Mononuclear cell (primary cell): Measurements from ENCODE around the gene SHOX. TPM values are rescaled to one million over a fixed set of nuclear protein-coding genes. Genes with fewer than 3 reads are reported as not detected.

Source experiments
- H3K27me3 ChIP-seq: 2 replicates; pipeline ENCODE4 v1.6.0; 2011; ENCODE audit warnings: low read length, control low read depth; ENCODE audit not compliant: insufficient read depth
- H3K4me1 ChIP-seq: 2 replicates; pipeline ENCODE4 v1.5.1; 2011; ENCODE audit warnings: mild to moderate bottlenecking, low read length, control low read depth; ENCODE audit not compliant: insufficient read depth
- H3K4me3 ChIP-seq: 2 replicates; pipeline ENCODE4 v1.5.1; 2011; ENCODE audit warnings: mild to moderate bottlenecking, low read length, moderate library complexity
- H3K9me3 ChIP-seq: 2 replicates; pipeline ENCODE4 v1.5.1; 2011; ENCODE audit warnings: low read depth, mild to moderate bottlenecking, control low read depth, low read length
- total RNA-seq: library from RNA; depleted of rRNA; stranded (reverse); fragments of >200 nt; gene quantifications from one replicate; pipeline ENCODE4 v1.2.3, GENCODE V29; 2012

Gene SHOX
- total RNA-seq, 1 donor: not detected

DNA sequence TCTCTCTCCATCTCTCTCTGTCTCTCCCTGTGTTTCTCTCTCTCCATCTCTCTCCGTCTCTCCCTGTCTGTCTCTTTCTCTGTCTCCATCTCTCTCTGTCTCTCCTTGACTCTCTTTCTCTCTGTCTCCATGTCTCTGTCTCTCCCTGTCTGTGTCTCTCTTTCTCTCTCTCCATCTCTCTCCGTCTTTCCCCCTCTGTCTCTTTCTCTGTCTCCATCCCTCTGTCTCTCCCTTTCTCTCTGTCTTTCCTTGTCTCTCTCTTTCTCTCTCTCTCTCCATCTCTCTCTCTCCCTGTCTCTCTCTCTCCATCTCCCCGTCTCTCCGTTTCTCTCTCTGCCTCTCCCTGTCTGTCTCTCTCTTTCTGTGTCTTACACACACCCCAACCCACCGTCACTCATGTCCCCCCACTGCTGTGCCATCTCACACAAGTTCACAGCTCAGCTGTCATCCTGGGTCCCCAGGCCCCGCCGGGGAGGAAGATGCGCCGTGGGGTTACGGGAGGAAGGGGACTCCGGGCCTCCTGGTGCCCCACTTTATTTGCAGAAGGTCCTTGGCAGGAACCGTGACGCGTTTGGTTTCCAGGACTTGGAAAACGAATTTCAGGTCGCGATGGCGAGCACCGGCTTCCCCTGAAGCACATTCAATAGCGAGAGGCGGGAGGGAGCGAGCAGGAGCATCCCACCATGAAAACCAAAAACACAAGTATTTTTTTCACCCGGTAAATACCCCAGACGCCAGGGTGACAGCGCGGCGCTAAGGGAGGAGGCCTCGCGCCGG is 1.2 kb upstream of the SHOX start:
- H3K27me3 ChIP-seq: peaks cover 53% of the 10 kb centered on the region

GRCh38 chrX:630007-630611 is 482 bp upstream of the SHOX start:
- Histone ChIP-seq H3K4me3 (no peak overlapping the region), H3K9me3 (no peaks in the 10 kb centered on the region), H3K27me3 (peaks cover 60% of the 10 kb centered on the region), H3K4me1 (no peaks in the 10 kb centered on the region)

More for the DNA sequence above, 1.2 kb upstream of the SHOX start:
- H3K4me3 ChIP-seq: no peak overlapping the region
- no peaks in the 10 kb centered on the region for H3K4me1 ChIP-seq
- no peaks in the 10 kb centered on the region for H3K9me3 ChIP-seq

DNA sequence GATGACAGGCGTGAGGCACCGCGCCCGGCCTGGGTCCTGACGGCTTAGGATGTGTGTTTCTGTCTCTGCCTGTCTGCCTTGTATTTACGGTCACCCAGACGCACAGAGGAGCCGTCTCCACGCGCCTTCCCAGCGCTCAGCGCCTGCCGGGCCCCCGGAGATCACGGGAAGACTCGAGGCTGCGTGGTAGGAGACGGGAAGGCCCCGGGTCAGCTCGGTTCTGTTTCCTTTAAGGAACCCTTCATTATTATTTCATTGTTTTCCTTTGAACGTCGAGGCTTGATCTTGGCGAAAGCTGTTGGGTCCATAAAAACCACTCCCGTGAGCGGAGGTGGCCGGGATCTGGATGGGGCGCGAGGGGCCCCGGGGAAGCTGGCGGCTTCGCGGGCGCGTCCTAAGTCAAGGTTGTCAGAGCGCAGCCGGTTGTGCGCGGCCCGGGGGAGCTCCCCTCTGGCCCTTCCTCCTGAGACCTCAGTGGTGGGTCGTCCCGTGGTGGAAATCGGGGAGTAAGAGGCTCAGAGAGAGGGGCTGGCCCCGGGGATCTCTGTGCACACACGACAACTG is 1.3 kb downstream of the SHOX start:
- Histone ChIP-seq H3K4me3 (no peak overlapping the region), H3K4me1 (no peaks in the 10 kb centered on the region), H3K9me3 (no peaks in the 10 kb centered on the region), H3K27me3 (peaks cover 66% of the 10 kb centered on the region)

- H3K9me3 ChIP-seq: no peaks in the 10 kb centered on the region
- H3K4me3 ChIP-seq: no peak overlapping the region
- peaks cover 68% of the 10 kb centered on the region for H3K27me3 ChIP-seq
- no peaks in the 10 kb centered on the region for H3K4me1 ChIP-seq
Measured at GRCh38 chrX:632366-633042, 1.9 kb downstream of the SHOX start.

DNA sequence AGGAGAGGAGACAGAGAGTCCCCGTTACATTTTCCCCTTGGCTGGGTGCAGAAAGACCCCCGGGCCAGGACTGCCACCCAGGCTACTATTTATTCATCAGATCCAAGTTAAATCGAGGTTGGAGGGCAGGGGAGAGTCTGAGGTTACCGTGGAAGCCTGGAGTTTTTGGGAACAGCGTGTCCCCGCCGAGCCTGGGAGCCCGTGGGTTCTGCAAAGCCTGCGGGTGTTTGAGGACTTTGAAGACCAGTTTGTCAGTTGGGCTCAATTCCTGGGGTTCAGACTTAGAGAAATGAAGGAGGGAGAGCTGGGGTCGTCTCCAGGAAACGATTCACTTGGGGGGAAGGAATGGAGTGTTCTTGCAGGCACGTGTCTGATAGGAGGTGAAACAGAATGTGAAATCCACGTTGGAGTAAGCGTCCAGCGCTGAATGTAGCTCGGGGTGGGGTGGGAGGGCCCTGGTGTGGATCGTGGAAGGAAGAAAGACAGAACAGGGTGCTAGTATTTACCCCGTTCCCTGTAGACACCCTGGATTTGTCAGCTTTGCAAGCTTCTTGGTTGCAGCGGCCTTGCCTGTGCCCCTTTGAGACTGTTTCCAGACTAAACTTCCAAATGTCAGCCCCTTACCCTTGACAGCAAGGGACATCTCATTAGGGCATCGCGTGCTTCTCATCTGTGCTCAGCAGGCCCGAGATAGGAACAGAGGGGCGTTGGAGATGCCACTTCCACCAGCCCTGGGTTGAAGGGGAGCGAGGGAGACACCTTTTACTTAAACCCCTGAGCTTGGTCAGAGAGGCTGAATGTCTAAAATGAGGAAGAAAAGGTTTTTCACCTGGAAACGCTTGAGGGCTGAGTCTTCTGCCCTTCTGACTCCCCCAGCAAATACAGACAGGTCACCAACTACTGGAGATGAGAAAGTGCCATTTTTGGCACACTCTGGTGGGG is 2.7 kb downstream of the SHOX start:
- Histone ChIP-seq H3K9me3 (no peaks in the 10 kb centered on the region), H3K27me3 (peaks cover 72% of the 10 kb centered on the region), H3K4me3 (no peak overlapping the region), H3K4me1 (no peaks in the 10 kb centered on the region)

DNA sequence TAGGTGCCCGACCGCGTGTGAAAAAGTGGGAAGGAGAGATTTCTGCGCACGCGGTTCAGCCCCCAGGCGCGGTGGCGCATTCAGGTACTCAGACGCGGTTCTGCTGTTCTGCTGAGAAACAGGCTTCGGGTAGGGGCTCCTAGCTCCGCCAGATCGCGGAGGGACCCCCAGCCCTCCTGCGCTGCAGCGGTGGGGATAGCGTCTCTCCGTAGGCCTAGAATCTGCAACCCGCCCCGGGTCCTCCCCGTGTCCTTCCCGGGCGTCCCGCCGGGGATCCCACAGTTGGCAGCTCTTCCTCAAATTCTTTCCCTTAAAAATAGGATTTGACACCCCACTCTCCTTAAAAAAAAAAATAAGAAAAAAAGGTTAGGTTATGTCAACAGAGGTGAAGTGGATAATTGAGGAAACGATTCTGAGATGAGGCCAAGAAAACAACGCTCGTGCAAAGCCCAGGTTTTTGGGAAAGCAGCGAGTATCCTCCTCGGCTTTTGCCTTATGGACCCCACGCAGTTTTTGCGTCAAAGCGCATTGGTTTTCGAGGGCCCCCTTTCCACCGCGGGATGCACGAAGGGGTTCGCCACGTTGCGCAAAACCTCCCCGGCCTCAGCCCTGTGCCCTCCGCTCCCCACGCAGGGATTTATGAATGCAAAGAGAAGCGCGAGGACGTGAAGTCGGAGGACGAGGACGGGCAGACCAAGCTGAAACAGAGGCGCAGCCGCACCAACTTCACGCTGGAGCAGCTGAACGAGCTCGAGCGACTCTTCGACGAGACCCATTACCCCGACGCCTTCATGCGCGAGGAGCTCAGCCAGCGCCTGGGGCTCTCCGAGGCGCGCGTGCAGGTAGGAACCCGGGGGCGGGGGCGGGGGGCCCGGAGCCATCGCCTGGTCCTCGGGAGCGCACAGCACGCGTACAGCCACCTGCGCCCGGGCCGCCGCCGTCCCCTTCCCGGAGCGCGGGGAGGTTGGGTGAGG is 3.7 kb downstream of the SHOX start:
- Histone ChIP-seq H3K27me3 (peaks cover 73% of the 10 kb centered on the region), H3K4me1 (no peaks in the 10 kb centered on the region), H3K4me3 (no peak overlapping the region), H3K9me3 (no peaks in the 10 kb centered on the region)

GRCh38 chrX:635428-636090 is 5.0 kb downstream of the SHOX start:
- H3K9me3 ChIP-seq: no peaks in the 10 kb centered on the region
- no peak overlapping the region for H3K4me3 ChIP-seq
- peaks cover 65% of the 10 kb centered on the region for H3K27me3 ChIP-seq
- no peaks in the 10 kb centered on the region for H3K4me1 ChIP-seq

GRCh38 chrX:636981-637659 is 6.5 kb downstream of the SHOX start:
- no peak overlapping the region for H3K4me3 ChIP-seq
- no peaks in the 10 kb centered on the region for H3K4me1 ChIP-seq

GRCh38 chrX:637660-638481 is 7.3 kb downstream of the SHOX start:
- Histone ChIP-seq H3K4me1 (no peaks in the 10 kb centered on the region), H3K27me3 (peaks cover 49% of the 10 kb centered on the region), H3K9me3 (no peaks in the 10 kb centered on the region), H3K4me3 (no peak overlapping the region)

More at GRCh38 chrX:636981-637659, 6.5 kb downstream of the SHOX start:
- Histone ChIP-seq H3K9me3 (no peaks in the 10 kb centered on the region), H3K27me3 (peaks cover 56% of the 10 kb centered on the region)

DNA sequence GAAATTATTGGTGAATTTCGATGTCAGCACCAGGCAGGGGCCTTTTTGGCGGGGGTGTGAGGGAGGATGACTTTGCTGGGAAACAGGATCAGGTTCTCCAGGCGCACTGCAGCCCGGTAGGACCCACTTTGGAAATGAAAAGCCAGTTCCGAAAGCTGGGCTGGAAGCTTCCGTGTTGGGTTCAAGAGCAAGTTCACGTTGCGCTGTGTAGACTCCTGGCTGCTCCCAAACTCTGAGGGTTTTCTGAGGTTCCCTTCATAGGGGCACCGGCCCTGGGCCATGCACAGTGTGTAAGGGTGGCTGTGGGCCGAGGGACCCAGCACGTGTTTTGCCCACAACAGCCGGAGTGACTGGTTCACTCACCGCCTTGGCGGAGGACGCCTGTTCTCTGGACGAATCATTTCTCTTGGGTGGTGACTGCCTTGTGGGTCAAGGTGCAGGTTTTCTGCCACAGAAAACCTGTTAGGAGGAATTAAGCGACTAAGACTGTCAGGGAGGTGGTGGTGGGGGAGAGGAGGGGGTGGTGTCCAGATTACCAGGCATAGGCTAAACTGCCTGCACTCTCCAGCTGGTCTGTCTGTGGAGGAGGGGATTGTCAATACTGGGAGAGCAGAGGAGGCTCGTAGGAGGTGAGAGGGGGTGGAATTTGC is 8.0 kb downstream of the SHOX start:
- no peaks in the 10 kb centered on the region for H3K4me1 ChIP-seq
- no peak overlapping the region for H3K4me3 ChIP-seq
- peaks cover 43% of the 10 kb centered on the region for H3K27me3 ChIP-seq
- H3K9me3 ChIP-seq: no peaks in the 10 kb centered on the region

DNA sequence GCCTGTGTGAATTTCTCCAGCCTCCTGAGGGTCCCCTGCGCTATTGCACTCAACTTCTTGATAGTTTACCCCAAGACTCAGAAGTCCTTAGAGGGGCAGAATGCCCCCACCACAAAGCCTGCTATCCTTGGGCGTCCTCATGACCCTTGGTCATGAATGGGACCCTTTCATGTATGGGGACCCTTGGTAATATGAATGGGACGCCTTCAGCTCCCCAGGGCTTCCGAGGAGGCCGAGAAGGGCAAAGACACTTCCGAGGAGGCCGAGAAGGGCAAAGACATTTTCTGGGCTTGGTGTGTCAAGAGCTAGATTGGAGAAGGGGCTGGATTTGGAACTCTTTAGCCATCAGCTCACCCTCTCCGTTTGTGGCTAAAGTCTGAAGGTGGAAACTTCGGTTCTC is 8.6 kb downstream of the SHOX start:
- Histone ChIP-seq H3K9me3 (no peaks in the 10 kb centered on the region), H3K4me1 (no peaks in the 10 kb centered on the region), H3K4me3 (no peak overlapping the region), H3K27me3 (peaks cover 38% of the 10 kb centered on the region)

DNA sequence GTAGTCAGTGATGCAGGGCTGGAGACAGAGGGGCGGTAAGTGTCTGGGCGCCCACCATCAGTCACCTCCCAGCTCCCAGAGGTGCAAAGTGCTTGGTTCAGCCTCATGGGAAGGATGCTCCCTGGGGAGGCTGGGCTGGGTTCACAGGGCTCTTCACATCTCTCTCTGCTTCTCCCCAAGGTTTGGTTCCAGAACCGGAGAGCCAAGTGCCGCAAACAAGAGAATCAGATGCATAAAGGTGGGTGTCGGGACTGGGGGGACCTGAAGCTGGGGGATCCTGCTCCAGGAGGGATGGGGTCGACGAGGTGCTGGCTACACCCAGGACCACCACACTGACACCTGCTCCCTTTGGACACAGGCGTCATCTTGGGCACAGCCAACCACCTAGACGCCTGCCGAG is 10.1 kb downstream of the SHOX start:
- H3K27me3 ChIP-seq: peaks cover 23% of the 10 kb centered on the region
- H3K9me3 ChIP-seq: no peaks in the 10 kb centered on the region
- H3K4me1 ChIP-seq: no peaks in the 10 kb centered on the region
- no peak overlapping the region for H3K4me3 ChIP-seq
